Activated CD4-positive, CD25-positive, alpha-beta regulatory T cell treated with anti-CD3 and anti-CD28 coated beads, Interleukin-2, amount 50 U/mL, for 16 hours (primary cell): ENCODE results near the gene RPS6KA2.
"Not testable (repeated sequence)": the region's sequence is repeated elsewhere in the genome, so short reads cannot be mapped to it uniquely, and the experiment has no call there.

ENCODE experiments used
- DNase-seq: peaks from one replicate; pipeline ENCODE4 v3.0.0-alpha.2; 2020; ENCODE audit warnings: low read depth, low spot score

Gene RPS6KA2

DNA sequence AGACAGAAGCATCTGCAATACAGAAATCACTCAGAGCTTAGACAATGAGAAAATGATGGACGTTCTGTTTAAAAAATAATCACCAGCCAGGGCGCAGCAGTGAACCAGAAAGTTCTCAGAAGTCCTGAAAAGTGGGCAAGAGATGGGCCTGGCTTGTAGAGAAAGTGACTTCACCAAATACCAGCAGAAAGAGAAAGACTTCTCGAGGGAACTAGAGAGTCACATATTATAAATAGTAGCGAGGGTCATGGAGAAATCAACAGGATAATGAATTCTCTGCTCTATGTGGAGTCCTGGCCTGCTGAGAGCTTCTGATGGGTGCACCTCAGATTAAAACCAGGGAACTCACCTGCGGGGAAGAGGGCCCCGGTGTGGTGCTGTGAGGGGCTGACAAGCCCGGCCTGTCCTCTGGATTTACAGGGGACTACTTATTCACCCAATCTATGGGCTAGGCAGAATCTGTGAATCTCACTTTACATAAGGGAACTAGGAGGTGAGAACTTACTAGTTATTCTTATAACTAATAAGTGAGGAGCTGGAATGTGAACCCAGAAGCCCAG, 35.0 kb downstream of the RPS6KA2 start:
- DNase-seq: no peak

DNA sequence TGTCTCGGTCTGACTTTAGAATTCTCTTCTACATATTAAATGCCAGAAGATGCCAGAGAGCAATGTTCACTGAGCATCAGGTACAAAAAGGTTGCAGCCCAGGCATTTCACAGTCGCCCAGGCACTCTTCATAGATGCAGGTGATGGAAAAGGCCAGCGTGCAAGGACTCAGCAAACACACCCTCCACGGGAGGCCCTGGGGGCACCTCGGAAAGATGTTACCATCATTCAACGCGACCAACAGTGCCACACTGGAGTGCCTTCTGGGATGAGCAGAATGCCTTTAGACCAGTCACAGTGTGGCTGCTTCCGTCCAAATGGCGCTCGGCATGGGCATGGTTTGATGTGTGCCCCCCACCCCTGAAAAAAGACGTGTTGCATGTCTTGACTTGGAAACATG, 36.0 kb downstream of the RPS6KA2 start:
- no peak for DNase-seq

DNA sequence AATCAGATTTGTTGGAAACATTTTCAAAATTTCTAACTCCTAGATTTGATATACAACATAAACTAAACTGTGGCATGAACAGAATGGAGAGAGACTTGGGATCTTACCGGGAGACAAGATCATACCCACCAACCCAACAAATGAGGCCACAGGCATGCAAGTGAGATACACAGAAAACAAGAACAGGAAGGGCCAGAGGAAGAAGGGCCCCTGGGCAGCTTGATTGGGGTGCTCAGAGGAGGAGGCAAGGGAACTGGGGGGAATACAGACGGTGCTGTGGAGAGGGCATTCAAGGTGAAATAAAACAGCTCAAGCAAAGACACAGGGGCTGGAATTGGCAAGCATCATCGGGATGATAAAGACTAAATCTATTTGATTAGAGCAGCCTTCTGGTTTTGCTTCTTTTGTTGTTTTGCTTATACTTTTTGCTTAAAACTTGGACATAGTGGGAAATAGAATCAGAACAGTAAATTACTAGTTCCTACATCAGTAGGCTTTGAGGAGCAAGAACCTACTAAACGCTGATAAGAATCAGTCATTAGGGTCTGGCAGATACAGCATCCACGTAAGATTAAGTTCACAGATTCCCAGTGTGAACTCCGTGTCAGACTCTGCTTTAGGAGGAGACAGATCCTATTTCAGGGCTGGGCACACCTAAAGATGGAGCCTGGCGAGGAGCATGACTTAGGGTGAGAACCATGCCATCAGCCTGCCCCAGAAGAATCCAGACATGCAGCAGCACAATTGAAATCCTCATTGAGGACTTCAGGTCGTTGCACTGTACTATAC, 37.1 kb downstream of the RPS6KA2 start:
- no peak for DNase-seq

DNA sequence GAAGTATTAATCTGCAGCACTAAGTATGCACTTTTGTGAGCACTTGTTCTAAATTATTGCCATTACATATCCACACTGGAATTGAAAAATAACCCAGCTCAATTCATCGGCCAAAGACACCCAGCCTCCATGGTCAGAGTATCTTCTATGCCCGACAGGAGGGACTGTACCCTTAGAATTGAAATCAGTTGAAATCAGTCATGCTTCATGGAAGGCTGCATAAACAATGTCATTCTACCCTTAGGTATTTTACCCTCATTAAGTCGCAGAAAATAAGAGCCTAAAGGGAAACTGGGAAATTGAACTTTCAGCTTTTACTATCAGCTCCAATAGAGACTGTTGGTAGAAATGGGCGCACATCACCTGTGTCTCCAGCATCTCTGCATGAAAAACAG, 37.7 kb downstream of the RPS6KA2 start:
- DNase-seq: no peak

DNA sequence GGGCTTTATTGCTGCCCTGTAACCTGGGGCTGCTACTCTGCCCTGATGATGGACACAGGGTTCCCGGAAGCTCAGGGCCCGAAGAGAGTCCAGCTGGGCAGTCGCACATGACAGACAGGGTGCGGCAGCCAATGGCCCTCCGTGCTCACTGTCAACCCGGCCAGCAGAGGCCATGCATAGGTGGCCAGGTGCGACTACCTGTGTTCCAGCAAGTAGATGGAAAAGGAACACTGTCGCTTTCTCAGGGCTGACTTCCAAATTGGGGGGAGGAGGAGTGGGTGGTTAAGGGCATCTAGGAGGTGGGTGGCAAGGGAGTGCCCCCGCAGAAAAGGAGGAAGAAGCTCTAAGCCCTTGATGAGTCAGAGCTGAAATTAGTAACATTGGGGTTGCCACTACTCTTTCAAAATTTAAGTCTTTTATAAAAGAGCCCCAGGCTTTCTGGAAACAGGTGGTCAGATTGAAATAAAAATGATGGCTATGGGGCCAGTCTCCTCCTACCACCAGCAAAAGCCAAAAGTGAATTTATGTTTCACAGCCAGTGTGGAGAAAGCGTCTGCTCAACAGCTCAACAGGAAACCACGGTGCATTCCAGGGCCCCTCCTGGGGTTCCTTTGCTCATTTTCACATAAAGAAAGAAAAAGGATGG, 38.2 kb downstream of the RPS6KA2 start:
- no peak for DNase-seq

DNA sequence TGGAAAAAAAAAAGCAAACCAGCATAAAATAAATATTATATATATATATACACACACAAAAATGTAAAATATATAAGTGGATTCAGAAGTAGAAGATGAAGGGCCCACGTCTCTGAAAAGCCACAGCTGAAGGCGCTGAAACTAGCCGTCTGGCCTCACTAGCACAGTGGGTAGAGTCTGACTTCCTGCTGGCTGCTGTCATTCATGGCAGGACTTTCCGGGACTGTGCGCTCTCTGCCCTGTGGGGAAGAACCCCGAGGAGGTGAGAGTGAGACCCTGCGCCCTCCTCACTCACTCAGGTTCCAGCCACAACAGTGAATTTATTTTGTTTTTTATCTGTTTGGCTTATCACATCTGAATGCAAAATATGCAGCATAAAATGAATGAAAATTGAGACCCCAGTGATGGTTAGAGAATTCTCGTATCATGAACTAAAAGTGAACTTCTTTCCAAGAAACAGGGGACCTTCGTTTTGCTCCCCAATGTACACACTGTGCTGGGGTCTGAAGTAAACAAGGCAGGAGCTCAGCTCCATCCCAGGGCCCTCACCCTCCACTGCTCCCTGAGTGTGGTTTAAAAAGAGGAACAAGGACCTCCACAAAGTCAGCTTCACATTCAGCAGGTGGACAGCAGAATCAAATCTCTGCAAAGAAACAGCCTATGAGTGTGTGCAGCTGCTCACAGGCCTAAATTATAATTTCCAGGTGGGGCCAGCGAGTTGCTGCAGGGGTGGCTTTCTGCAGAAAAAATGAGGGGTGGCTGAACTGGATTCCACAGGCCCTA, 39.2 kb downstream of the RPS6KA2 start:
- DNase-seq: no peak

DNA sequence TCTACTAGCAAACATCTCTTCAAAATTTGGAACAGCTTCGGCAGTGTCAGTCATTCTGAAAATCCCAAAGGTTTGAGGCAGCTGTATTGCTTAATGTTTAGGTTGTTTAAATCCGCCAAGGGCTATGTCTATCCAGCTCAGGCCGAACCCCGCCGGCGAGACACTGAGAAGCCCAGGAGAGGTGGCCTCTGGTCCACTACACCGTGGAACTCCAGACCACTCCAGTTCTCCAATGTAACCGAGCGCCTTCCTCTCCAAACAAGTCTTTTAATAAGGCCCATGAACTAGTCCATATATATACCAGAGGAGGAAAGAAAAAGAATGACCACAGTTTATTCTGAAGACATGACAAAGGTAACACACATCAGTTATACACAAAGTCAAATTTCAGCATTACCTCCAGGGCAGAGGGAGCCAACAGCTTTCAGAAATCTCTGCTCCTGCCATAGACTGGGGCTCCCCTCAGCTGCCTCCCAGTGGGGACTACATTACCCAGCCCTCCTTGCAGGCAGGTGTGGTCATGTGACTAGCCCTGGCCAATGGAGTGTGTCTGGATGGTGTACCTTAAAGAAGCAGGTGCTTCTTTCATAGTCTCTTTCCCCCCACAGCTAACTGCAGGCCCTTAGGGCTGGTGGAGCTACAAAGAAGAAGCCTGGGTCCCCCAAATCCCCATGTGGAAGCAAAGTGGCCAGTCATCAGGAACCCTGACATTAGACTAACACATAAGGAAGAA, 40.5 kb downstream of the RPS6KA2 start, which contains the start of gene RAMACL:
Gene RAMACL, minus strand, starts transcription at position 255 of the 733 bp plus-strand sequence. Its CDS starts 201 bp downstream, at position 54.
- no peak for DNase-seq

DNA sequence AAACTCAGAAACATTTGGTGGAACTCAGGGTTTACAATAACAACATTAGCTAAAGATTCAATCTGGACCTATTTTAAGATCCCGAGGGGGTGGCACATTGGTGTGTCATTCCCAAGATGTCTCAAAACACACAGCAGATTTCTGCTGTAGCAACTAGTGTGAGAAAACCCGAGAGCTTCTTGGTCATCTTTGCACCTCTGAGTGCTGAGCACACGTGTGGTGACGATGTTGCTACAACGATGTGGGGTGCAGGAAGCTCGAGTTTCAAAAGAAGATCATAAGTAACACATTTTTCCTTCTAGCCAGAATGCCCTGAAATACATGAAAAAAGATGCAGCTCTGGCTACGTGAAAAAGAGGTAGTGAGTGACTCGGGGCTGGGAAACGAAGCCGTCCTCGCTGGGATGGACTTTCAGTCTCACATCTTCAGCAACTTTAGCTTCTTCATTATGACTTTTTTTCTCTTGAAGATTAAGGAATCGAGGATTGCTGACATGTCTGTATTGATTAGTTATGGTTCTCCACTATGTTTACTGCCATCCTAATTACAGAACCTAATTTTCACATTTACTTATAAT, 42.1 kb downstream of the RPS6KA2 start:
- DNase-seq: no peak

DNA sequence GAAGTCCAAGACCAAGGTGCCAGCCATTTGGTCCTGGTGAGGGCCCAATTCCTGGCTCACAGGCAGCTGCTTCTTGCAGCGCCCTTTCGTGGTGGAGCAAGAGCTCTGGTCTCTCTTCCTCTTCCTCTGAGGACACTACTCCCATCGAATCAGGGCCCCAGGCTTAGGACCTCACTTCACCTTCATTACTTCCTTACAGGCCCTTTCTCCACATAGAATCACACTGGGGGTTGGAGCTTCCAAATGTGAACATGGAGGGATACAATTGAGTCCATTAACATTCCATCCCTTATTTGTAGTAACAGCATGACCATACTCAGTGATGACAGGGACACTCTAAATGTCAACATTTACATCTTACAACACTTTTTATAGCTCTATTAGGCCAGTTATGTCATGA, 42.9 kb downstream of the RPS6KA2 start:
- no peak for DNase-seq

DNA sequence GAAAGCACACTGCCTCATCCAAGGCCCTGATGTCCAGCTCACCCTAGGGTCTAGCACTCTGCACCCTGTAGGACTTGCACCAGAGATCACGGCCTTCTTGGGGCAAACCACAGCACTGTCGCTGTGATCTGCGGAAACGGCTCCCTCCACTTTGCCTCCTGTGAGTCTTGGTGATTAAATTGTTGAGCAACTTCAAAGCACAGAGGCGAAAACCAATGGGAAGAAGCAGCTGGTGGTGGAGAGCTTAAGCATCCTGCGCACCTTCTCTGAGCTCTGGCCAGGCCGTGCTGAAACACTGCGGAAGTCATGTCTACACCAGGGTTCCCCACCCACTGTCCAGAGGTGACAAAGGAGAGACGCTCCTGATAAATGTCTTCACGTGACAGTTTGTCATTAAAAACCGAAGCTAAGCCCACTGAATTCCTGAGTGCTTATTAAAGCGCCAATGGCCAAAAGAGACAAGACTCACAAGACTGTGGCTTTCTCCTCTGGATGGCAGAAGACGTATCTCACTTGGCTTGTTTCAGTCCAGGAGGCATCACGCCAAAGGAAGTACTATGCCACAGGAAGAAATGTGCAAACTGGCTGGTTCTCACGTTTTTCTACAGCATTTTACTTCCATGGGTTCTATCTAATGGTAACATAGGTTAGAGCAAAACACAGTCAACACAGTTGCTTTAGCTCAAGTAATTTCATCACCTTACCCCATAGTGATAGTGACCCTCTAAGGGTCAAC, 43.7 kb downstream of the RPS6KA2 start:
- no peak for DNase-seq

DNA sequence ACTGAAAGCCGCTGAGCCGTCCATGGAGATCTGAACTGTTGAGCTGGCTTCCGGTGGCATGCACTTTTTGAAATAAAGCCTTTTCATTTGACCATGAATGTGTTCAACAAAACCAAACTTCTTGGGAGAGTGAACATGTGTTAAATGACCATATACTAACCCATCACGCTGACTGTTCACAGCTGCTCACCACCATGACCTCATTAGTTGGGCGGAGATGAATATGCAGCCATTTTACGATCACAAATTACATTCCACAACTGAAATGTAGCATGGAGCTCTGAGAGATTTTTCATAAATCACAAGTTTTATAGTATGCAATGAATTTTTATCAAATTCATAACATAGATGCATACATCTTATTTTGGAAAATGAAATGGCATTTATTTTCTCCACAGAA, 44.8 kb downstream of the RPS6KA2 start:
- no peak for DNase-seq

DNA sequence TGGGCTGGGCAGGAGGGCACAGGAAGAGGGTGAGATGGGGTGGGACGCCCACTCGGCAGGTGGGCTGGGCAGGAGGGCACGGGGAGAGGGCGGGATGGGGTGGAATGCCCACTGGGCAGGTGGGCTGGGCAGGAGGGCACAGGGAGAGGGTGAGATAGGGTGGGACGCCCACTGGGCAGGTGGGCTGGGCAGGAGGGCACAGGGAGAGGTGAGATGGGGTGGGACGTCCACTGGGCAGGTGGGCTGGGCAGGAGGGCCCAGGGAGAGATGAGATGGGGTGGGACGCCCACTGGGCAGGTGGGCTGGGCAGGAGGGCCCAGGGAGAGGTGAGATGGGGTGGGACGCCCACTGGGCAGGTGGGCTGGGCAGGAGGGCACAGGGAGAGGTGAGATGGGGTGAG, 45.2 kb downstream of the RPS6KA2 start:
- DNase-seq: not testable (repeated sequence)

DNA sequence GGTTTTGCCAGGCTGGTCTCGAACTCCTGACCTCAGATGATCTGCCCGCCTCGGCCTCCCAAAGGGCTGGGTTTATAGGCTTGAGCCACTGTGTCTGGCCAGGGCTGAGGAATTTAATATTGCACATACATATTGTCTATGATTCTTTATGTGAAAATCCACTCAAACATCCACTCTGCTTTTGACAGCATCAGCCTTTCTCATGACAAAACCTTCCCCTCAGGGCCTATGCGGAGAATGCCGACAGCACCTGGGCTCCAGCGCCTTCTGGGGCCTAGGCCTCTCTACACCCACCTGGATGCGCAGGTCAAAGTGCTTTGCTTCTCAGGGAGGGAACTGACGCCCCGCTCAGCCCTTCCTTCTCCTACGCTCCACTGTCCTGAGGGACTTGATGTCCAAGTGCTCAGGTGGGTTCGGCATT, 46.0 kb downstream of the RPS6KA2 start:
- DNase-seq: no peak

DNA sequence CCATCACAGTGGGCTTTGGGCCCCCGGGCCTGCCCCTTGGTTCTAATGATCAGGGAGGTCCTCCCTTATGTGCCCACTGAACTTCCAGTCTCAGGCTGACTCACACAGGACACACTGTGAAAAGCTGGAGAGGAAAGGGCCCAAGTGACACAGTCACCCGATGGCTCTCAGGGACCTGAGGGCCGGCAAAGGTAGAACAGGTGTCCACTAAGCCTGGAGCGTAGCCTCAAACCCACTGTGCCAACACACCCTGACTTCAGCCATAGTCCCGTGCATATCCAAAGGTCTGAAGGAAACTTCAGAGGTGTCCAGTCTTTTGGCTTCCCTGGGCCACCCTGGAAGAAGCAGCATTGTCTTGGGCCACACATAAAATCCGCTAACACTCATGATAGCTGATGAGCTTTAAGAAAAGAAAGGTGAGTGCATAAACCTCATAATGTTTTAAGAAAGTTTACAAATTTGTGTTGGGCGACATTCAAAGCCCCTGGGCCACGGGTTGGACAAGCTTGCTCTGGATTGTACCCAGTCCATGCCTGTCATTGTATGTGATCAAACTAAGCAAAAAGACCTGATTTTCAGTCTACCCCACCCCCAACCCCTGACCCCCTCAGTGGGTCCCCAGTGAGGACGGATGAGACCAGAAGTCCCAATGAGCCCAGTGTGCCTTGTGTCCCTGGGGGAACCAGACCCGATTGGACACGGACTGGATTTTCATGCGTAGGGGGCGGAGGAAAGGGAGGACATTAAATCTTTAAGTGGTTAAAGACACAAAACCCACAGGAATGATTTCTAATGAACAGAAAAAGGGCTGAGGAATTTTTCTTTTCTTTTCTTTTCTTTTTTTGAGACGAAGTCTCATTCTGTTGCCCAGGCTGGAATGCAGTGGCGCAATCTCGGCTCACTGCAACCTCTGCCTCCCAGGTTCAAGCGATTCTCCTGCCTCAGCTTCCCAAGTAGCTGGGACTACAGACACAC, 46.7 kb downstream of the RPS6KA2 start:
- DNase-seq: no peak

DNA sequence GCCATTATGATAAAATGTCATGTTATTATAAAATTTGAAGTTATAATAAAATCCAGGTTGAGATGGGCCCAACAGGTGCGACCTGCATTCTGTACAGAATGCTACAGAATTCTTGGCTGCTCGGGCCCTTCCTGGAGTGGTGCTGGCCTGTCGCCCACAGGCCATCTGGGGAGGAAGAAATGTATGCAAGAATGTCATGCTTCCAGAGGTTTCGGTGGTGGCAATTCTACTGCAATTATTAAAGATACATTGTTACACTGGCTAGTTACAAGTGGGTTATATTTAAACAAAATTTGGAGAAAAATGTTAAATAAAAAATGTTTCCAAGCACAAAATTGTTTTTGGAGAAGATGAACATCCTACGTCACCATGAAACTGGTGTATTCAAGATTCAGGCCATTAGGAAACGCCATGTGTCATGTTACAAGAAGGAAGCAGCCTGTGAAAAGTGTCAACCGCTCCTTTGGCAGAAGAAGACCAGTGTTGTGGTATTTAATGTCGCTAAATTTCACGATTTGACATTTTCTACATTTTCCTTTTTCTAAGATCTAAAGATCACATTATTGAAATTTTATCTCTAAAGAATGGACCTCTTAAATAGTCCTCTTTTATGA, 47.7 kb downstream of the RPS6KA2 start:
- no peak for DNase-seq

DNA sequence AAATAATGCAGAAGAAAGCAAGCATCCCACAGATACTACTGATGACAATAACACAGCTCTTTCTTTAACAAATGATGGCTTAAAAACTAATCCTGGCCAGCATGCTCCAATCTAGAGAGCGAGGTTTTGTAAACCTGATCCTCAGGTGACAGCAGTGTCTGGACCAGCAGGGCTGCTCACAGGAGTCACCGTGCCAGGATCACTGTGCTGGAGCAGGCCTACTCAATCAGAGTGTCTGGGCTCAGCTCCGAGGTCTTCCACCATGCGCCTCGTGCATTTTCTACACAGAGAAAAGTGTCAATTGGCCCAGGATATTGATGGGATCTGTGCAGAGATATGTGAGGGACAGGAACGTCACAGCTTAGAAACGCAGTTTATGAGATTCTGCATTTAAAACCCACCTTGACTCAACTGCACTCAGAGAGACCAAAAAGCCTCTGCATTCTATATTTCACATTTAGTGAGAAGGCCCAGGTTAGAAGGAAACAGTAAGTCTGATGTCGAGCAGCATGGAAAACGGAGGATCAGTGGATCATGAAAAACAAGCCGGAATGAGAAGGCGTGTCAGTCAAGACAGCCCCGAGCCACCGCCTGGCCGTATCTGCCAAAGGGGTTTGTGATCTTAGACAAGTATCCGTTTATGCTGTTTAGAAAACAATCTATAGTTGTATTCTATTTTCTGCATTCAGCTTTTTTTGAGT, 48.4 kb downstream of the RPS6KA2 start:
- DNase-seq: no peak

DNA sequence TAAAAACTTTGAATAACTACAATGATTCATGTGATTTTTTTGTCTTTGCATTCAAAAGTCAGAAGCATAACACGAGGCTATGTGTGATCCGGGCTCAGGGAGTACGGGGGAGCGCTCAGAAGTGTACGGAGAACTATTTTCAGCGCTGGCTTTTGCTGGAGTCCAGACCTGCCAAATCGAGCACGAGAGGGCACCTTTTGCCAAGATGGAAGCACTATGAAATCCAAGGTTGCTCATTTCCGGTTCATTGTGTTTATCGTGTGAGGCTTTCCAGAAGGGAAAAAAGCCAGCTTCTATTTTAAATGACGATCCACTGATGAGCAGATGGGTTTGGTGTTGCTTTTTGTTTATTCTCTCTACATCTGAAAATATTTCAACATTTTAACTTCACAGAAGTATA, 51.8 kb downstream of the RPS6KA2 start:
- no peak for DNase-seq
